Activated CD4-positive, alpha-beta T cell treated with anti-CD3 and anti-CD28 coated beads for 48 hours (primary cell): ENCODE results near the gene WSB1.
A peak's percentile ranks its signal among the peaks of the same experiment; 100 is the strongest.

Experiments used
- DNase-seq: peaks from one replicate; pipeline ENCODE4 v3.0.0-alpha.2; 2020

Gene WSB1

DNA sequence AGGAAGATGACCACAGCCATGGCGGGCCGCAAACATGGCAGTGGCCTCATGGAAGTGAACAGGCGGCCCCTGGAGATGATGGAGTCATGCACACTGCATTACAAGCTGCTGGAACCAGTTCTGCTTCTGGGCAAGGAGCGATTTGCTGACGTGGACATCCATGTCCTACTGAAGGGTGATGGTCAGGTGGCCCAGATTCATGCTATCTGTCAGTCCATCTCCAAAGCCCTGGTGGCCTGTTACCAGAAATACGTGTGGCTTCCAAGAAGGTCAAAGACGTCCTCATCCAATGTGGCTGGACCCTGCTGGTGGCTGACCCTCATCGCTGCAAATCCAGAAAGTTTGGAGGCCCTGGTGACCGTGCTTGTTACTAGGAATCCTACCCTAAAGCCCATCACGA lies 13.4 kb upstream of the WSB1 start:
- no peak for DNase-seq

DNA sequence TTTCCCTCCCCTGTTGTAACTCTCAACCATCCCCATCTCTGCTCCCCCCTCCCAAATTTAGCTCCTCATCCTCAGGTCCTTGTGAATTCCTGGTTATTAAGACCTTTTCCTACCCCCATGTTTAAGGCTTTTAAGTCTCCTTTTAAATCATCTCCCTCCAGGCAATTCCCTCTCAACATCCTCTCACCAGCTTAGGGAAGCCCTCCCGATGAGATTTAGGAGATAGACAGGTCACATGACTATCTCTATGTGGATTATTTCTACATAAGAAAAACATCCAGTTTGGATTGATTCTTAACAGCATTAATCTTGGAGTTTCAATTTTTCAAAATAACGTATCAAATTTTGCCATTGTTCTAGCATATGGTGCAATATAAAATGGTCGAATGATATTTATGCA lies 12.5 kb upstream of the WSB1 start:
- no peak for DNase-seq

DNA sequence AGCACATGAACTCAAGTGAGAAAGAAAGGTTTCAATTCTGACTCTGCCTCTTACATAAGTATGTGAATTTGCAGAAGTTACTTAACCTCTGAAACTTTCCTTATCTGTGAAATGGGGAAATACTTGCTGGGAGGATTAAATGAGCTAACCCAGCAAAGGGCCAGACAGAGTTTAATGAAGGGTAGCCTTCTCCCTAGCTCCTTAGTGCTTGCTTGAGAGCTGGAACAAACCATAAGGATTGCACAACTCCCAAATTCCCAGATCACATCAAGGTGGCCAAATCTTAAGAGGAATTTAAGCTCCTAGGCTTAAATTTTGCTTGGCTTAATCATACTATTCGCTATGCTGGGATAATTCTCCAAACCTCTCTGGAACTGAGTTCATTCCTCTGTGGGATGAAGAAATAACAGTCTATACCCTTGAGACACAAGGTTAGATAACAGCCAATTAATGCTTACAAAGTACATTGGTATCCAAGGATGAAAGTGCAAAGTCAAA lies 11.8 kb upstream of the WSB1 start:
- DNase-seq = no peak

DNA sequence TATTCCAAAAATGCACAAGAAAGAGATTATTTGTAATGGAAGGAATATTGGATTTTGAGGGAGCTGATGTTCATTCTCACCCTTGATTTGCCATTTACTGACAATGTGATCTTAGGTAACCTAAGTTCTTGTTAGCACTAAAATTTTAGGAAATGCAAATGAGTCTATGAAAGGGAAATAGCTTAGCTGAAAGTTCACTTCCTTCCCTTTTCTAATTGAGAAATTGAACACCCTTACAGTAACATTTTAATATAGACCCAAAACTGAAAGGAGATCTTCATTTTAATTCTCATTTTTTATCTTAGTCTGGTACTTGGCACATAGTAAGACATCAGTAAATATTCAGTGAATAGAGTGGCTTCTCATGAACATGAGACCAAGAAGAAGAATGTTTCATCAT lies 10.9 kb upstream of the WSB1 start:
- DNase-seq = no peak

GRCh38 chr17:27283751-27284150 lies 10.2 kb upstream of the WSB1 start:
- no peak for DNase-seq

DNA sequence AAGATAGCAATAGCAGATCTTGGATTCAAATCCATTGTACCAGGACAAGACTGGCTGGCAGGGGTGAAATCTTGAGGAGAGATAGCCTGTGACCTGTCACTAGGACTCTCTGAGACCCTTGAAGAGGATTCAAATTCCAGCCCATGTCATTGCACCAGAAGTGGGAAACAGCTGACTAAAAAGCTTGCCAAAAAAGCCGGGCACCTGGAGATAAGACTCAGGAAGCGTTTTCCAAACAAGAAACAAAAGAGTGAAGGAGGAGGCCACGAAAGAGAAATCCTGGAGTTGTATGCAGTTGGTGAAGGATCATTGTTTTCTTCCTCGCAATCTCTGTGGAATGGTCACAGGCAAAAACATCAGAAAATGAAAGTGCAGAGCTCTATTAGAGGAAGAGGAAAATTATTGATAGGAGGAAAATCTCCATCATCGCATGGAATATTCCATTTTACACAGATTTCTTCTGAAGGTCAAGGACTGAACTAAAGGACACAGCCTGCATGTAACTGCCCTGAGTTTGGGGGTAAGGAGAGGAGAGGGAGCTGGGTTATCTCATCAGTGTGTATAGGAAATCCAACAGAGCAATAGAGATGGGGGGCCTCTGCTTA lies 9.0 kb upstream of the WSB1 start:
- no peak for DNase-seq

DNA sequence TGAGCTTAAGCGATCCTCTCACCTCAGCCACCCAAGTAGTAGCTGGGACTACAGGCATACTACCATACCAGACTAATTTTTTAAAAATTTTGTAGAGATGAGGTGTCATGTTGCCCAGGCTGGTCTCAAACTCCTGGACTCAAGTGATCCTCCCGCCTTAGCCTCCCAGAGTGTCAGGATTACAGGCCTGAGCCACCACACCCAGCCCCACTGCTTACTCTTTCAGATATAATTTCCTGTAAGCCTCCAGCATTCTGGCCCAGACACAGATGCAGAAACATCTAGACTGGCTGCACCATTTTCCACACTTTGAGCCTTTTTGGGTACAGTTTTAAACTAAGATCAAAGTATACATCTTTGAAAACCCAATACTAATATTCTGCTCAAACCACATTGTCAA lies 8.4 kb upstream of the WSB1 start:
- no peak for DNase-seq

GRCh38 chr17:27288183-27288582 lies 5.7 kb upstream of the WSB1 start:
- DNase-seq = no peak

- no peak for DNase-seq
Measured at GRCh38 chr17:27289856-27290255, 4.1 kb upstream of the WSB1 start.

GRCh38 chr17:27290916-27291598 lies 2.9 kb upstream of the WSB1 start:
- DNase-seq = no peak

DNA sequence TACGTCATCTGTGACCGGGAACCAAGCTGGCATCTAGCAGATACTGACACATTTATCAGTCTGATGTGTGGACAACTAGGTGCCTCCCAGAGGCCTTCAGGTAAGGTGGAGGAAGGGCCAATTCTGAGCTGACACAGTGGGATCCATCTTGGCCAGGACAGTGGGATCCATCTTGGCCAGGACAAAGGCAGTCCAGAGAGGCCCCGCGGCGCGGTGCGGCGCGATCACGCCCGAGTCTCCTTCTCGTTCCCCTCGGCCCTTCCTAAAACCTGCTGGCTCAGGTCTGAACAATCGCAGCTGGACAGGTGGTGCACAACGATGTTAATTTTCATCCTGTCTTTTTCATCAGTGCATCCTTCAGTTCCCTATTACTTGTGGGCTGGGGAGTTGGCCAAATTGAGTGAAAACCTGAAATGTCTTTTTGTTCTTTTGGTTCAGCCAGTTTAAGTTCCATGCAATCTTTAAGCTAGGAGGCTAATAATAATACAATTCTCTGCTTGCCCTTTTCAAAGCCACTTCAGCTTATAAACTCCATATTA lies 486 bp upstream of the WSB1 start:
- peak; percentile 7 for DNase-seq

DNA sequence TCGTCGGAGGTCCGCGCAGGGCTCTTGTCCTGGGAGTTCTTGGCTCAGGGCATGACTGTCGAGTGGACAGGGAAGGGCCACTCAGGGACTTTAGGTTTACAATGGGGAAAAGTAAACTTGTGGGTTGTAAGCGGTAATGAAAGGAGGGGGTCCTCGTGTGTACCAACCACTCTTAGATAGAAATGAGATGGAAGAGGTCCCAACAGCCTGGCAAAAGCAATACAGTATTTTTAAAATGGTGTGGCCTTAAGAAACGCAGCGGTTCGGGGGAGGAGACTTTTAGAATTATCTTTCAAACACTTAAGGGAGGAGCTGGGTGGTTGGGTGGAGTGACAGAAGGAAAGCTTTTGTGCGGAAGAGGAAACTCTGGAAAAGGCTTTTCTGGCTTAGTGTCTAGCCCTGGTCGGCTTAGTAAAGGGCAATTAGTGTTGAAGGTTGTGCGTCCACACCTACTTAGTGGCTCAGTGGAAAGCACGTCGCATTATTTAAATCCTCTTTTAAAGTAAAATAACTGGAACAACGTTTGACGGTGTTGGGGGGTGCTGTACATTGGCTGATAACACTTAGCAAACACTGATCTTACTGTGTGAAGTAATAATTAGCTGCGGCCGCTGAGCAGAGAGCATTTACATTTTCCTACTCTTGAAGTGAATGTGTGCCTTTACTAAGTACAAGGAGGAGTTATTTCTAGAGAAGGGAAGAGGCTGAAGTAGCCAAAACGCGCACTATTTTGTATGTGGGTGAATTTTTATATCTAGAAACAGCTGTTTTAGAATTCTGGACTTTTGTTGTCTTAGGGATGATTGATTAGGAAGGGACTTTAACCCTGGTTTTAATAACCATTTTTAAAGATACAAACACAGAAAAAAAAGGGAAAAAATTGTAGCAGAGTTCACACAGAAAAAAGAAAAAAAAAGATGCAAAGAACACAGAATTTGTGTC lies 1.0 kb downstream of the WSB1 start:
- DNase-seq = peak; percentile 54

GRCh38 chr17:27295945-27296344 lies 2.0 kb downstream of the WSB1 start:
- no peak for DNase-seq

- no peak for DNase-seq
Measured at GRCh38 chr17:27296428-27296979, 2.6 kb downstream of the WSB1 start.

DNA sequence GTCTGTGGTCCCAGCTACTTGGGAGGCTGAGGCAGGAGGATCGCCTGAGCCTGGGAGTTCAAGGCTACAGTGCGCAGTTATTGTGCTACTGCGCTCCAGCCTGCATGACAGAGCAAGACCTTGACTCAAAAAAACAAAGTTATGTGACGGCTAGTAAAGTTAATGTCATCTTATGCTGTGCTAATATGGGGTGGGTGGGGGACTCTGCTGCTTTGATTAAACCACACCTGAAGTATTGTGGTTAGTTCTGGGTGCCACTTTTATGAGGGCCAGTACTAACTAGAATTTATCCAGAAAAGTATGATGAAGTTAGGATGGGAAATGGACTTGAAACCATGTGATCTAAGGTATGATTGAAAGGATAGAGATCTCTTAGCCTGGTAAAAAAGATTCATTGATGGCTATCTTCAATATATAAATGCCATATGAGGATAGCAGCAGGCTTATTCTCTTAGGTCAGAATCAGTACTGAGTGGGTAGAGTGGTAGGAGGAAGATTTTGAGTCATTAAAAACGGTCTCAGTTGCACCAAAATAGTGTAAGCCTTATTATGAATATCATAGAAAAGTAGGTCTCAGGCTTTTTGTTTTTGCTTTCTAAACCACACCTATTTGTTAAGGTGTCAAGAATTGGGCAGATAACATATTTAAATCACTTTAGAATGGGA lies 5.6 kb downstream of the WSB1 start:
- DNase-seq = no peak

- DNase-seq = no peak
Measured at GRCh38 chr17:27303734-27304133, 9.8 kb downstream of the WSB1 start.

GRCh38 chr17:27306276-27306835 lies 12.4 kb downstream of the WSB1 start:
- no peak for DNase-seq

DNA sequence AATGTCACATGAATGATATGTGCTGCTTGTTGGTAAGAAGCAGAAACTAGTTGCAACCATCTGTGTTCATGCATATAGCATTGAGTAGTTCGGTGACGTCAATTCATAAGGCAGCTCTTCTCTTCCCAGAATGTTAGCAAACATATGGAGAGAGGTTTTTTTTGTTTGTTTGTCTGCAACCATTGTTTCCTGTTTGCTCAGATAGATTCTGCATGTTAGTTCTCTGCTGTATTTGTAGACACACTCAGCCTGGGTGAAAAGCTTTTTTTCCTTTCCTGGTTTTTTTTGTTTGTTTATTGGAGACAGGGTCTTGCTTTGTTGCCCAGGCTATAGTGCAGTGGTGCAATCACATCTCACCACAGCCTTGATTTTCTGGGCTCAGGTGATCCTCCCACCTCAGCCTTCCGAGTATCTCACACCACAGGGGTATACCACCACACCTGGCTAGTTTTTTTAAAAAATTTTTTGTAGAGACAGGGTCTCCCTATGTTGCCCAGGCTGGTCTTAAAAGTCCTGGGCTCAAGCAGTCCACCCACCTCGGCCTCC lies 16.7 kb downstream of the WSB1 start:
- no peak for DNase-seq

DNA sequence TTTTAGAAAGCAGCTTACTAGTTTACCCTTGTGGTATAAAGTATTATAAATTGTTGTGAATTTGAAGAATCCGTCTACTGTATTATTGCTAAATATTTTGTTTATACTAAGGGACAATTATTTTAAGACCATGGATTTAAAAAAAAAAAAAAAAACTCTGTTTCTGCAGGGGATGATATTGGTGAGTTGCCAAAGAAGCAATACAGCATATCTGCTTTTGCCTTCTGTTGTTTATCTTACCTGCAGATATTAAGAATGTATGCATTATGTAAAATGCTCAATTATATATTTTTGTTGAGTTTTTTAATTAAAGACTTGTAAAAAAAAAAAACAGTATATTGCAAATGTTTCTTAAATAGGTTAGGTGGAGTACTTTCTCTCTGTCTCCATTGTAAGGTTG lies 19.4 kb downstream of the WSB1 start:
- no peak for DNase-seq

DNA sequence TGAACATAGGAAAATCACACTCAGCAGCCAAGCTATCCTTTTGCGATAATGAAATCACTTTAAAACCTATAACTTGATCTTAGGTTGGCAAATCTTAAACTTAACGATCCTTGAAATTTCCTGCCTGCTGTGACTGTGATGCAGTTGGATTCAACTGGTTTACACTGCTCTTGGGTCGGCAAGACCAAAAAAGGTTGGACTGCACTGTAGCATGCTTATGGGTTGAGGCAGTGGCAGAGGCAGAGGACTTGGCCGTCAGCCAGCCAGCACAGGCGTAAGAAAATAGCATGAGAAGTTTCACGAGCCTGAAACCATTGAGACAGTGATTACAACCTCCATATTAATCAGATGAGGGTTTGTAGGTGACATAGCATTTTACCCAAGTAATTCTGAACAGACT lies 21.4 kb downstream of the WSB1 start:
- DNase-seq = no peak

DNA sequence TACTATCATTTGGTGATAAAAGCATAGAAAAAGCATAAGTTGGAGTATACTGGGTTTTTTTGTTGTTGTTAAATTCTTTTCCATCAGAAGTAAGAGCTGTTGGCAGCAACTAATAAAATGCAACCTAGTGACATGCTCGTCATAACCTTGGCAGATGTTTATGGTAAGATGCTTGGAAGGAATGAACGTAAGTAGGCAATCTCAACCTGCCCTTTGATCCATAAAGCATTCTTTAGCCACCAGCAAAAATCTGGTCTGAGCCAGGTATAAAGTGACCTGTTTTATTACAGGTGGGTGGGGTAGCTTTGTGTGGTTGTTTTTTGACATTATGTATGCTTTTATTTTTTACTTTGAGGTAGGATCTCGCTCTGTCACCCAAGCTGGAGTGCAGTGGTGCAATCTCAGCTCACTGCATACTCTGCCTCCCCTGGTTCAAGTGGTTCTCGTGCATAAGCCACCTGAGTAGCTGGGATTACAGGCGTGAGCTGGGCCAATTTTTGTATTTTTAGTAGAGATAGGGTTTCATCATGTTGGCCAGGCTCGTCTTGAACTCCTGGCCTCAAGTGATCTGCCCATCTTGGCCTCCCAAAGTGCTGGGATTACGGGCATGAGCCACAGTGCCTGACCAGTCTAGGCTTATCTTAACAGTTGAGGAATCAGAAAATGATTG lies 22.0 kb downstream of the WSB1 start:
- no peak for DNase-seq
